Measurements from ENCODE around the gene NTM.
A peak's percentile ranks its signal among the peaks of the same experiment; 100 is the strongest.

The NTM gene

DNA sequence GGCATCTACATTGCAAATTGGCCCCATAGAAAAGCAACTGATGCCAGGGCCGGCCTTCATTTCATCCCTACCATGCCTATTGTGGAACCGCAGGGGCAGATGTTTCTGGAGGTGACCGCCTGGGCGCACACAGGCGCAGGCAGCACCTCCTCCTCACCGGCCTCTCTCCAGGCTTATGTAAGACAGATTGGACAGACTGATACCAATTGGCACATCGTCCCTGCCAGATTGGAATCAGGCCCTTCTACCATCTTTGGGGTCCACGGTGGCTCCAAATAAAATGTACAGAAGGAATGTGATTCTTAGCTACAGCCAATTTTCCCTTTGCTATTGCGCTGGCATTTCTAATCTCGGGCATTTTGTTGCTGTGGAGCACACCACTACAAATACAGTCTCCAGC lies 732.6 kb downstream of the NTM start:
- Histone ChIP-seq H3K4me3 (ENCODE audit: low read depth, low read length) (no peak overlapping the region), H3K9me3 (peaks cover 7% of the 10 kb centered on the region; the same call in 1 of the 2 replicates), H3K27me3 (no peaks in the 10 kb centered on the region), H3K4me1 (no peaks in the 10 kb centered on the region), H3K36me3 (no peaks in the 10 kb centered on the region)
- DNase-seq = no peak
- TF ChIP-seq CTCF (IDR thresholded peaks at IDR 0.05; ENCODE audit: low read depth, low read length) = no peak

DNA sequence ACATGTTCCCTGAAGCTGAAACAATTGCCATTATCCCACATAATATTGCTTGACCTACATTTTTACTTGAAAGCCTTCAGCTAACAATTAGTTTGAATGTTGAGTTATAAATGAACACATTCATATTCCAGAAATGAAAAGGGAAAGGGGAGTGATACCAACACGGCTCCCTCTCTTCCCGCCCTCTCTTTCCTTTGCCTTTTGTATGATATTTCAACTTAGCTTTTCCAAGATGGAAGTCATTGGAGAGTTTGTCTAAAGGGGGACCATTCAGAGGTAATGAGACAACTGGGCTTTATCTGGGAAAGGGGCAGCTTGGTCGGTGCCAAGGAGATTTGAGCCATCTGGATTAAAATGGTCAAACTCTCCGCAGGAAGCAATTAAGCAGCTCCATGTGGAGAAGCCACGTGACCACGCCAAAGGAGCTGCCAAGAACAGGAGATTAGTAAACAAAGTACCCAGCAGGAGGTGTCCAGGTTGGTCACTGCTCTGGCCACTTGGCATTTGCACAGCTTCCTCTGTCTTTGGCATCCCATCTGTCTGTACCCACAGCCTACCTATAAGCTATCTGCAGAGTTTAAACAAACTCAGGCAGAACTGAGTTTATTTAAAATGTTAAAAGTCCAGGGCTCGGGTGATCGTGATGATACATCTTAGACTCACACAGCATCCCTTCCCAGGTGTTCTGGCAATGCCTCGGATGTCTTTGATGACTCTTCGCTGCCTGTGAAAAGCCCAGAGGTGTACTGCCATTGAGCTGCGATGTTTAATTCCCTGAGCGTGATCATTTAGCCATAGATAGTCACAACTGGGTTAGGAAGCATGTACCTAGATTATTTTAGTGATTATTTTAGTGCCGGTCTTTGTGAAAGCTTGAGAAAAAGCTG lies 735.9 kb downstream of the NTM start:
- Histone ChIP-seq H3K4me3 (ENCODE audit: low read depth, low read length) (no peak overlapping the region), H3K4me1 (no peaks in the 10 kb centered on the region), H3K36me3 (no peaks in the 10 kb centered on the region), H3K9me3 (peaks cover 2% of the 10 kb centered on the region; the same call in 1 of the 2 replicates), H3K27me3 (no peaks in the 10 kb centered on the region)
- TF ChIP-seq CTCF (IDR thresholded peaks at IDR 0.05; ENCODE audit: low read depth, low read length) = no peak
- no peak for DNase-seq

- Histone ChIP-seq H3K27me3 (no peaks in the 10 kb centered on the region), H3K9me3 (peaks cover 5% of the 10 kb centered on the region; the same call in 1 of the 2 replicates), H3K36me3 (no peaks in the 10 kb centered on the region), H3K4me3 (ENCODE audit: low read depth, low read length) (no peak overlapping the region), H3K4me1 (no peaks in the 10 kb centered on the region)
- no peak for DNase-seq
- TF ChIP-seq CTCF (IDR thresholded peaks at IDR 0.05; ENCODE audit: low read depth, low read length) = no peak
Measured at GRCh38 chr11:132111316-132111715, 740.9 kb downstream of the NTM start.

GRCh38 chr11:132111838-132112237 lies 741.4 kb downstream of the NTM start:
- H3K36me3 ChIP-seq = no peaks in the 10 kb centered on the region
- no peak for TF ChIP-seq CTCF (IDR thresholded peaks at IDR 0.05; ENCODE audit: low read depth, low read length)
- DNase-seq = no peak
- no peaks in the 10 kb centered on the region for H3K27me3 ChIP-seq
- H3K9me3 ChIP-seq = peaks cover 5% of the 10 kb centered on the region; the same call in 1 of the 2 replicates
- H3K4me3 ChIP-seq (ENCODE audit: low read depth, low read length) = no peak overlapping the region
- H3K4me1 ChIP-seq = no peaks in the 10 kb centered on the region

DNA sequence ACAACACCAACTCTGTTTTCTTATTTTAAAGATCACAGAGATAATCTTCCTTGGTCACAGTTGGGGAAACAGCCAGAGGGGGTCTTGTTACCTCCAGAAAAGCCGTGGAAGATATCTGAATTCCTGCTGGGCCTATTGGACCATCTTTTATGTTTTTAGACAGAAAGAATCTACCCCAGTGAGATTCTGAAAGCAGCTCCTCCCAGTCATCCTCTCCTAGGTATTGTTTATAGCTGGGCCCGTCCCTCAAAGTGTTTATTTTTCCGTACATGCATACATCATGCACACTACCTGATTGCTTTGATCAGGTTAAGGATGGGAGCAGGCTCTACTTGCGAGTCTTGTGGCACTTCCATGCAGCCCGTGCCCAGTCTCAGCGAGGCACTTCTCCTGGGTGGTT lies 742.4 kb downstream of the NTM start:
- no peak overlapping the region for H3K4me3 ChIP-seq (ENCODE audit: low read depth, low read length)
- no peaks in the 10 kb centered on the region for H3K36me3 ChIP-seq
- no peaks in the 10 kb centered on the region for H3K27me3 ChIP-seq
- H3K4me1 ChIP-seq = no peaks in the 10 kb centered on the region
- 0 out of 2 replicates have a peak, but pooled peaks cover 3% of the 10 kb centered on the region for H3K9me3 ChIP-seq
- no peak for DNase-seq
- TF ChIP-seq CTCF (IDR thresholded peaks at IDR 0.05; ENCODE audit: low read depth, low read length) = no peak

GRCh38 chr11:132114185-132114584 lies 743.8 kb downstream of the NTM start:
- Histone ChIP-seq H3K4me3 (ENCODE audit: low read depth, low read length) (no peak overlapping the region), H3K9me3 (0 out of 2 replicates have a peak, but pooled peaks cover 3% of the 10 kb centered on the region), H3K36me3 (no peaks in the 10 kb centered on the region), H3K27me3 (no peaks in the 10 kb centered on the region), H3K4me1 (no peaks in the 10 kb centered on the region)
- no peak for DNase-seq
- peak; percentile 16; the same call in 1 of the 2 replicates for TF ChIP-seq CTCF (IDR thresholded peaks at IDR 0.05; ENCODE audit: low read depth, low read length)

Data from BE2C (cell line).